NCI-H510A treated with DMSO at 0.1 percent for 48 hours (cell line): ENCODE results near the gene AKR1D1.

ENCODE experiments used
- DNase-seq: peaks from one replicate; lab custom pipeline; 2025; lab: John Stamatoyannopoulos, UW

Gene AKR1D1

DNA sequence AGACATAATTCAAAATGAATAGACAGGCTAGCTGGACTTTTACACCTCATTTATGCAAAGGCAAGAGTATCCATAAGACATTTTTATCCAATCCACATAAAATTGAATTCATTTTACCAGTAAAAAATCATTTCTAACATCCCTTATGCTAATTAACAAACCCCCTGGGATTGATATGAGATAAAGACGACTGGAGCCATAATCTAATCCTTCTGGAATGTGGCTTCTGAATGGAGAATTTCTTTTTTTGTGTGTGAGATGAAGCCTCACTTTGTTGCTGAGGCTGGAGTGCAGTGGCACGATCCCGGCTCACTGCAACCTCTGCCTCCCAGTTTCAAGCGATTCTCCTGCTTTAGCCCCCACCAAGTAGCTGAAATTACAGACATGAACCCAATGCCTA, 90.4 kb downstream of the AKR1D1 start:
- no peak for DNase-seq

DNA sequence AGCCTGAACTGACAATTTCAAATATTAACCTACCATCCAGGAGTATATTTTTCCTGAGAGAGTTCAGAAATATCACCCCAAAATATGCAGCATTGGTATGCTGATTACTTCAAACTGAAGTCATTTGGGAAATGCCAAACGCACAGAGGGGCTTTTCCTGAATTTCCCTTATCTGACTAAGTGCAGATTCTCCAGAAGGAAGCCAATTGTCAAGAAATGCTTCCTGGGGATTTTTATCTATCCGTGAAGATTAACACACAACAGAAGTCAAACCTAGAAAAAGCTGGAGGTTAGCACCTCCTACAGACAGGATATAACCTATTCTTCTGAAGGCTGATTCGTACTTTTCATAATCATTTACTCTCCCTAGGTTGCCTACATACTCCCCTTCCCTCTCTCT, 91.0 kb downstream of the AKR1D1 start:
- DNase-seq = no peak

DNA sequence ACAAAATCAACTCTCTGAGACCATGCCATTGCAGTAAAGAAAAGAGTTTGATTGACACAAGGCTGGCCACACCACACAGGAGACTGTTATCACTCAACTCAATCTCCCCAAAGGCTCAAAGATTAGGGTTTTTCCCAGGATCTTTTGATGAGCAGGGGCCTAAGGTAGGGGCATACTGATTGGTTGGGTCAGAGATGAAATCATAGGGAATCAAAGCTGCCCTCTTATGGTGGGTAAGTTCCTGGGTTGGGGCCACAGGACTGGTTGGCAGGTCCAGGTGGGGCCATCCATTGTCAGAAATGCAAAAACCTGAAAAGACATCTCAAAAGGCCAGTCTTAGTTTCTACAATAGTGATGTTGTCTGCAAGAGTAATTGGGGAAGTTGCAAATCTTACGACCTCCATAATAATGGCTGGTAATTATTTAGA, 91.6 kb downstream of the AKR1D1 start:
- DNase-seq = no peak
